ENCODE data around the gene ZPBP2. TPM values are rescaled to one million over a fixed set of nuclear protein-coding genes. Genes with fewer than 3 reads are reported as not detected.

ZPBP2 gene
- total RNA-seq, 1 donor from 2014 or later = not detected

GRCh38 chr17:39913989-39914388 lies 46.0 kb downstream of the ZPBP2 start:
- no peaks in the 10 kb centered on the region for H4K20me1 ChIP-seq (ENCODE audit: insufficient read depth, low read length)

GRCh38 chr17:39915559-39915958 lies 47.6 kb downstream of the ZPBP2 start:
- no peaks in the 10 kb centered on the region for H3K27me3 ChIP-seq (ENCODE audit: insufficient read depth, low read length)
- H3K36me3 ChIP-seq (ENCODE audit: insufficient read depth, low read length) = peaks cover 9% of the 10 kb centered on the region
- H3K27me3 Mint-ChIP-seq (ENCODE audit: low read depth, unreplicated experiment) = no peaks in the 10 kb centered on the region
- H3K4me3 ChIP-seq (ENCODE audit: insufficient read depth, low read depth, low read length) = no peak overlapping the region
- TF ChIP-seq, protein P1, sequence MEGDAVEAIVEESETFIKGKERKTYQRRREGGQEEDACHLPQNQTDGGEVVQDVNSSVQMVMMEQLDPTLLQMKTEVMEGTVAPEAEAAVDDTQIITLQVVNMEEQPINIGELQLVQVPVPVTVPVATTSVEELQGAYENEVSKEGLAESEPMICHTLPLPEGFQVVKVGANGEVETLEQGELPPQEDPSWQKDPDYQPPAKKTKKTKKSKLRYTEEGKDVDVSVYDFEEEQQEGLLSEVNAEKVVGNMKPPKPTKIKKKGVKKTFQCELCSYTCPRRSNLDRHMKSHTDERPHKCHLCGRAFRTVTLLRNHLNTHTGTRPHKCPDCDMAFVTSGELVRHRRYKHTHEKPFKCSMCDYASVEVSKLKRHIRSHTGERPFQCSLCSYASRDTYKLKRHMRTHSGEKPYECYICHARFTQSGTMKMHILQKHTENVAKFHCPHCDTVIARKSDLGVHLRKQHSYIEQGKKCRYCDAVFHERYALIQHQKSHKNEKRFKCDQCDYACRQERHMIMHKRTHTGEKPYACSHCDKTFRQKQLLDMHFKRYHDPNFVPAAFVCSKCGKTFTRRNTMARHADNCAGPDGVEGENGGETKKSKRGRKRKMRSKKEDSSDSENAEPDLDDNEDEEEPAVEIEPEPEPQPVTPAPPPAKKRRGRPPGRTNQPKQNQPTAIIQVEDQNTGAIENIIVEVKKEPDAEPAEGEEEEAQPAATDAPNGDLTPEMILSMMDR (IDR thresholded peaks at IDR 0.05; ENCODE audit: insufficient read depth, low read depth, low read length) = no peak
- no peak for TF ChIP-seq EZH2 (IDR thresholded peaks at IDR 0.05; ENCODE audit: insufficient read depth, low read length)
- DNase-seq (ENCODE audit: low read depth) (no peak), FAIRE-seq (no peak)
- H4K20me1 ChIP-seq (ENCODE audit: insufficient read depth, low read length) = peaks cover 7% of the 10 kb centered on the region
- no peak overlapping the region for H2AFZ ChIP-seq (ENCODE audit: low read depth, low read length)
- no peak overlapping the region for H3K4me2 ChIP-seq (ENCODE audit: low read length)
- H3K4me1 Mint-ChIP-seq (ENCODE audit: low read depth, unreplicated experiment) = no peaks in the 10 kb centered on the region
- no peaks in the 10 kb centered on the region for H3K9me3 Mint-ChIP-seq (ENCODE audit: unreplicated experiment)
- H3K27ac ChIP-seq (ENCODE audit: low read depth, low read length) = no peak overlapping the region
- H3K27ac Mint-ChIP-seq (ENCODE audit: unreplicated experiment) = no peak overlapping the region
- H3K9me3 ChIP-seq (ENCODE audit: insufficient read depth, low read depth, low read length) = no peaks in the 10 kb centered on the region
- no peak overlapping the region for H3K4me3 Mint-ChIP-seq (ENCODE audit: unreplicated experiment)
- no peaks in the 10 kb centered on the region for H3K4me1 ChIP-seq (ENCODE audit: insufficient read depth, low read length)
- H3K79me2 ChIP-seq (ENCODE audit: insufficient read depth, low read length) = no peaks in the 10 kb centered on the region
- H3K36me3 Mint-ChIP-seq (ENCODE audit: low read depth, unreplicated experiment) = peaks cover 41% of the 10 kb centered on the region
- H3K9ac ChIP-seq (ENCODE audit: low read length) = no peak overlapping the region

More at GRCh38 chr17:39913989-39914388, 46.0 kb downstream of the ZPBP2 start:
- H2AFZ ChIP-seq (ENCODE audit: low read depth, low read length) = no peak overlapping the region
- Mint-ChIP-seq H3K9me3 (ENCODE audit: unreplicated experiment) (no peaks in the 10 kb centered on the region), H3K36me3 (ENCODE audit: low read depth, unreplicated experiment) (peaks cover 39% of the 10 kb centered on the region), H3K27me3 (ENCODE audit: low read depth, unreplicated experiment) (no peaks in the 10 kb centered on the region), H3K4me1 (ENCODE audit: low read depth, unreplicated experiment) (no peaks in the 10 kb centered on the region), H3K4me3 (ENCODE audit: unreplicated experiment) (no peak overlapping the region), H3K27ac (ENCODE audit: unreplicated experiment) (no peak overlapping the region)
- no peak overlapping the region for H3K27ac ChIP-seq (ENCODE audit: low read depth, low read length)
- no peaks in the 10 kb centered on the region for H3K27me3 ChIP-seq (ENCODE audit: insufficient read depth, low read length)
- H3K9ac ChIP-seq (ENCODE audit: low read length) = no peak overlapping the region
- no peak overlapping the region for H3K4me3 ChIP-seq (ENCODE audit: insufficient read depth, low read depth, low read length)
- no peaks in the 10 kb centered on the region for H3K9me3 ChIP-seq (ENCODE audit: insufficient read depth, low read depth, low read length)
- no peak for FAIRE-seq
- H3K79me2 ChIP-seq (ENCODE audit: insufficient read depth, low read length) = no peaks in the 10 kb centered on the region
- TF ChIP-seq, protein P1 (IDR thresholded peaks at IDR 0.05; ENCODE audit: insufficient read depth, low read depth, low read length) = no peak
- no peak for TF ChIP-seq EZH2 (IDR thresholded peaks at IDR 0.05; ENCODE audit: insufficient read depth, low read length)
- H3K4me1 ChIP-seq (ENCODE audit: insufficient read depth, low read length) = no peaks in the 10 kb centered on the region
- H3K4me2 ChIP-seq (ENCODE audit: low read length) = no peak overlapping the region
- no peak for DNase-seq (ENCODE audit: low read depth)
- H3K36me3 ChIP-seq (ENCODE audit: insufficient read depth, low read length) = peaks cover 3% of the 10 kb centered on the region

DNA sequence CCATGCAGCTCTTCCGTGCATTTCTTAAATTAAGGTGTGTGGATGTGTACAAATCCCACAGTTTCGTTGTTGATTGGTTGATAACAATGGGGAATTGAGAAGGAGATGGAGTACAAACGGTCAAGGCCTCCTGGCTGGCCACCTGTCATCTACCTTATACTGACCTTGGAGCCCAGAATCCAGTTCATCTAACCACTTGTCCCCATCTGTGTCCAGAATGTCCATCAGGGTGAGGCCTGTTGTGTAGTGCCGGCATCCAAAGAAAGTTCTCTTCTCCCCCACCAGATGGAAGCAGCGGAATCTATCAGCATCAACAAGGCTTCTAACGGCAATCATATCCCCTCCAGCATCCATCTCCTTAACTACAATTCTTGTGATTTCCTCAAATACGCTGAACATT lies 48.9 kb downstream of the ZPBP2 start:
- H3K4me3 ChIP-seq (ENCODE audit: insufficient read depth, low read depth, low read length) = no peak overlapping the region
- H3K27me3 ChIP-seq (ENCODE audit: insufficient read depth, low read length) = no peaks in the 10 kb centered on the region
- Mint-ChIP-seq H3K4me1 (ENCODE audit: low read depth, unreplicated experiment) (no peaks in the 10 kb centered on the region), H3K27me3 (ENCODE audit: low read depth, unreplicated experiment) (no peaks in the 10 kb centered on the region), H3K9me3 (ENCODE audit: unreplicated experiment) (no peaks in the 10 kb centered on the region), H3K27ac (ENCODE audit: unreplicated experiment) (no peak overlapping the region), H3K36me3 (ENCODE audit: low read depth, unreplicated experiment) (peaks cover 47% of the 10 kb centered on the region), H3K4me3 (ENCODE audit: unreplicated experiment) (no peak overlapping the region)
- TF ChIP-seq EZH2 (IDR thresholded peaks at IDR 0.05; ENCODE audit: insufficient read depth, low read length) = no peak
- TF ChIP-seq, protein P1 (IDR thresholded peaks at IDR 0.05; ENCODE audit: insufficient read depth, low read depth, low read length) = no peak
- no peak overlapping the region for H2AFZ ChIP-seq (ENCODE audit: low read depth, low read length)
- no peak for FAIRE-seq
- H3K4me1 ChIP-seq (ENCODE audit: insufficient read depth, low read length) = no peaks in the 10 kb centered on the region
- peaks cover 16% of the 10 kb centered on the region for H3K36me3 ChIP-seq (ENCODE audit: insufficient read depth, low read length)
- no peak overlapping the region for H3K4me2 ChIP-seq (ENCODE audit: low read length)
- no peak overlapping the region for H3K27ac ChIP-seq (ENCODE audit: low read depth, low read length)
- no peaks in the 10 kb centered on the region for H3K9me3 ChIP-seq (ENCODE audit: insufficient read depth, low read depth, low read length)
- DNase-seq (ENCODE audit: low read depth) = no peak
- no peak overlapping the region for H3K9ac ChIP-seq (ENCODE audit: low read length)
- no peaks in the 10 kb centered on the region for H3K79me2 ChIP-seq (ENCODE audit: insufficient read depth, low read length)
- peaks cover 19% of the 10 kb centered on the region for H4K20me1 ChIP-seq (ENCODE audit: insufficient read depth, low read length)
